Testis (tissue), 3 donors: ENCODE data around the gene ADAM23. TPM values are rescaled to one million over a fixed set of nuclear protein-coding genes. Genes with fewer than 3 reads are reported as not detected.
A peak's percentile ranks its signal among the peaks of the same experiment; 100 is the strongest.

Experiments used
- DNase-seq: peaks from one replicate; pipeline ENCODE4 v3.0.0-alpha.2; 2019
- H3K27ac ChIP-seq, 2 donors: fragments of 200-600 bp; sonication (generic); one replicate each; pipeline ENCODE4 v1.5.1; 2019
- H3K27me3 ChIP-seq: fragments of 200-600 bp; sonication (generic); one replicate; pipeline ENCODE4 v1.5.1; 2019
- H3K36me3 ChIP-seq: fragments of 200-600 bp; sonication (generic); one replicate; pipeline ENCODE4 v1.5.1; 2017; ENCODE audit warnings: low read depth; ENCODE audit errors: missing control alignments
- H3K4me1 ChIP-seq: fragments of 200-600 bp; sonication (generic); one replicate; pipeline ENCODE4 v1.5.1; 2019
- H3K4me3 ChIP-seq, 2 donors: fragments of 200-600 bp; sonication (generic); one replicate each; pipeline ENCODE4 v1.5.1; 2017 to 2019
- H3K9me3 ChIP-seq: fragments of 200-600 bp; sonication (generic); one replicate; pipeline ENCODE4 v1.5.1; 2017
- POLR2A ChIP-seq: fragments of 450-650 bp; IDR thresholded peaks from one replicate; pipeline ENCODE4 v1.6.1; 2017; ENCODE audit warnings: antibody characterized with exemption, mild to moderate bottlenecking, moderate library complexity
- WGBS, 2 donors: methylation state at CpG; one replicate each; pipeline ENCODE4 v1.1.5; 2018; 5-methylcytosine and 5-hydroxymethylcytosine counted together
- intact Hi-C: fragments of 100-400 bp; cut with DNase I; formaldehyde crosslinking; loops from one replicate; pipeline ENCODE4 v1.15.1; 2023; ENCODE audit warnings: low total_unique reads
- polyA plus RNA-seq: library from polyadenylated mRNA; stranded (reverse); fragments of 350-450 nt; fragmentation: Illumina TruSeq; extraction: RNeasy Lipid Tissue Mini Kit (QIAGEN cat#74804); gene quantifications from one replicate; pipeline ENCODE4 v1.2.3, GENCODE V29; 2014; ENCODE audit warnings: low read depth, low replicate concordance; ENCODE audit not compliant: insufficient read depth
- total RNA-seq, 2 donors: library from RNA; depleted of rRNA; stranded (reverse); fragments of >200 nt; gene quantifications; one replicate each; pipeline ENCODE4 v1.2.3, GENCODE V29; 2016
- TF ChIP-seq, protein P1 (sequence below), 3 experiments: fragments of 450-650 bp in 2 of 3; fragments of 200-600 bp in 1 of 3; sonication (generic) in 1 of 3; IDR thresholded peaks; one replicate each; pipeline ENCODE4 v1.5.1; 2016 to 2019; ENCODE audit warnings: antibody characterized with exemption in 3 of 3, mild to moderate bottlenecking in 2 of 3, moderate library complexity in 1 of 3

Gene ADAM23
- total and polyA plus RNA-seq, 3 donors from 2014 or later, result 14.5 to 24.2 (median 19.5) TPM

DNA sequence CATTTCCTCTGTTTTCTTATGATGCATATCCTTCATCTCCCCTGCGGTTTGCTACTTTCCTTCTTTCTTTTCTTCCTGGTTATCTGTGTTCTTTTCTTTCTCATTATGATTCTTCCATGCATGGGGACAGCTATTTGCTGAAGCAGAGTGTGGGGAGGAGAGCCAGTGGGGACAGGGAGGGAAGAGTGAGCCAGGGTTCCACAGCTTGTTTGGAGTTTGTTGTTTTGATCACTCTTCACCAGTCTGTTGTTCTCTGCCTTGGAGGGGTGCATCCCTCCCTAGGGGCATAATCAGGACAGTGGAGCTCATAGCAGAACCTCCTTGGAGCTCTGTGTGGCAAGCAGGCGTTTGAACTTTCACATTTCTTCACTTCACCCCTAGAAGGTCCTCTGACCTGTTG, 68.0 kb downstream of the ADAM23 start:
- no peaks in the 10 kb centered on the region for H3K27me3 ChIP-seq
- H3K4me3 ChIP-seq, result no peak overlapping the region
- H3K4me1 ChIP-seq, result peaks cover 16% of the 10 kb centered on the region
- H3K27ac ChIP-seq, result peak overlapping the region; percentile 39 to 64
- DNase-seq, result no peak
- TF ChIP-seq, protein P1, sequence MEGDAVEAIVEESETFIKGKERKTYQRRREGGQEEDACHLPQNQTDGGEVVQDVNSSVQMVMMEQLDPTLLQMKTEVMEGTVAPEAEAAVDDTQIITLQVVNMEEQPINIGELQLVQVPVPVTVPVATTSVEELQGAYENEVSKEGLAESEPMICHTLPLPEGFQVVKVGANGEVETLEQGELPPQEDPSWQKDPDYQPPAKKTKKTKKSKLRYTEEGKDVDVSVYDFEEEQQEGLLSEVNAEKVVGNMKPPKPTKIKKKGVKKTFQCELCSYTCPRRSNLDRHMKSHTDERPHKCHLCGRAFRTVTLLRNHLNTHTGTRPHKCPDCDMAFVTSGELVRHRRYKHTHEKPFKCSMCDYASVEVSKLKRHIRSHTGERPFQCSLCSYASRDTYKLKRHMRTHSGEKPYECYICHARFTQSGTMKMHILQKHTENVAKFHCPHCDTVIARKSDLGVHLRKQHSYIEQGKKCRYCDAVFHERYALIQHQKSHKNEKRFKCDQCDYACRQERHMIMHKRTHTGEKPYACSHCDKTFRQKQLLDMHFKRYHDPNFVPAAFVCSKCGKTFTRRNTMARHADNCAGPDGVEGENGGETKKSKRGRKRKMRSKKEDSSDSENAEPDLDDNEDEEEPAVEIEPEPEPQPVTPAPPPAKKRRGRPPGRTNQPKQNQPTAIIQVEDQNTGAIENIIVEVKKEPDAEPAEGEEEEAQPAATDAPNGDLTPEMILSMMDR (IDR thresholded peaks at IDR 0.05), result no peak
- 41 to 69% methylated on average over 2 of the region's 2 CpGs for WGBS, 2 donors
- intact Hi-C loops, result no loop called here
- no peaks in the 10 kb centered on the region for H3K36me3 ChIP-seq
- H3K9me3 ChIP-seq, result no peaks in the 10 kb centered on the region

DNA sequence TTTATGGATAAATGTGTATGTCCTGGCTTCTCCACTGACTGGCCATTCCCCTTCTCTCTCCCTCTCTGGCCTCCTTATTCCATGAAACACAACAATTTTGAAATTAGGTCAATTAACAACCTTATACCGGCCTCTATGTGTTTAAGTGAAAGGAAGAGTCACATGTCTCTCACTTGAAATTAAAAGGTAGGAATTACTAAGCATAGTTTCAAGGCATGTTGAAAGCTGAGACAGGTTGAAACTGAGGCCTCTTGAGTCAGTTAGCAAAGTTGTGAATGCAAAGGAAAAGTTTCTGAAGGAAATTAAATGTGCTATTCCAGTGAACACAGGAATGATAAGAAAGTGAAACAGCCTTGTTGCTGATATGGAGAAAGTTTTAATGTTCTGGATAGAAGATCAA, 69.7 kb downstream of the ADAM23 start:
- no peak for DNase-seq
- H3K27me3 ChIP-seq, result no peaks in the 10 kb centered on the region
- H3K27ac ChIP-seq, result peak overlapping the region; percentile 42 to 64
- no peak overlapping the region for H3K4me3 ChIP-seq
- intact Hi-C loops, result no loop called here
- TF ChIP-seq POLR2A, result no peak
- TF ChIP-seq, protein P1 (IDR thresholded peaks at IDR 0.05), result no peak
- H3K4me1 ChIP-seq, result peaks cover 16% of the 10 kb centered on the region
- no peaks in the 10 kb centered on the region for H3K9me3 ChIP-seq
- H3K36me3 ChIP-seq, result no peaks in the 10 kb centered on the region
- WGBS, 2 donors, result 61 to 67% methylated on average over 1 of the region's 1 CpG

DNA sequence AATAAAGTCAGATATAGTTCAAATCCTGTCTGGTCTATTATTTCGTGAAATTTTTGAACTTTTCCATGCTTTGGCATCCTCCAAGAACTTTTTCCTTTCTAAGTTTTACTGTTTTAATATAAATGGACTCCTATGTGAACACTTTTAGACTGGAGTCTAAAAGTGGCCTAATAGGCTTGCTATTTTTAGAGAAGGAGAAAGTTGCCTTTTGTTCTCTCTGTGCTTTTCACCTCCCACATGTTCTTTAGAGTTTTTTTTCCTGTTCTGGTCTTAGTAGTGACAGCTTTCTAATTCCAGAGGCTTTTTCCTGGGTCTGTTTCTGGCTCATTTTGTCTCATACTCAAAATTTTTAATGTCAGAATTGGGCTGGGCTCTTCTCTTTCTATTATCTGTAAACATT, 72.2 kb downstream of the ADAM23 start:
- 40 to 48% methylated on average over 1 of the region's 1 CpG for WGBS, 2 donors
- H3K9me3 ChIP-seq, result no peaks in the 10 kb centered on the region
- intact Hi-C loops, result no loop called here
- no peak overlapping the region for H3K4me3 ChIP-seq
- no peaks in the 10 kb centered on the region for H3K36me3 ChIP-seq
- no peaks in the 10 kb centered on the region for H3K27me3 ChIP-seq
- peaks cover 16% of the 10 kb centered on the region for H3K4me1 ChIP-seq
- H3K27ac ChIP-seq, result peak overlapping the region in 1 of 2 donors; percentile 74
- DNase-seq, result no peak
- TF ChIP-seq, protein P1 (IDR thresholded peaks at IDR 0.05), result no peak
- no peak for TF ChIP-seq POLR2A

DNA sequence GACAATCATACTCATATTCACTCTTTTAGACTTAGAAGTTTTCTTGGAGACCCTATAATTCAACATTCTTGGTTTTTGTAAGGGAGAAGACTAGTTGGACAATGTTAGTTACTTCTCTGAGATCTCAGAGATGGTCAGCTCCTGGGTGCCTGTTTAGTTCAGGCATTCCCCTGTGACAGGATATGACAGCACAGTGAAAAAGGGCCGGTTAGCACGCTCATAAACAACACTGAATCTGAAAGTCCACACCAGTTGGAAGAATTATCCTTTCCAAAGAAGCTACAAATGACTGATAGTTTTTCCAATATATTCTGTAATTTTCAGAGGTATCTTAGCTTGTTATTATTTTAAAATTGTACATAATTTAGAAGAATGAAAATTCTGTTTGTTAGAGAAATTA, 75.7 kb downstream of the ADAM23 start:
- no peaks in the 10 kb centered on the region for H3K4me1 ChIP-seq
- TF ChIP-seq POLR2A, result no peak
- TF ChIP-seq, protein P1 (IDR thresholded peaks at IDR 0.05), result no peak
- no peak overlapping the region for H3K4me3 ChIP-seq
- no peaks in the 10 kb centered on the region for H3K9me3 ChIP-seq
- intact Hi-C loops, result no loop called here
- 76 to 88% methylated on average over 2 of the region's 2 CpGs for WGBS, 2 donors
- no peak overlapping the region for H3K27ac ChIP-seq
- H3K27me3 ChIP-seq, result no peaks in the 10 kb centered on the region
- no peak for DNase-seq
- no peaks in the 10 kb centered on the region for H3K36me3 ChIP-seq

DNA sequence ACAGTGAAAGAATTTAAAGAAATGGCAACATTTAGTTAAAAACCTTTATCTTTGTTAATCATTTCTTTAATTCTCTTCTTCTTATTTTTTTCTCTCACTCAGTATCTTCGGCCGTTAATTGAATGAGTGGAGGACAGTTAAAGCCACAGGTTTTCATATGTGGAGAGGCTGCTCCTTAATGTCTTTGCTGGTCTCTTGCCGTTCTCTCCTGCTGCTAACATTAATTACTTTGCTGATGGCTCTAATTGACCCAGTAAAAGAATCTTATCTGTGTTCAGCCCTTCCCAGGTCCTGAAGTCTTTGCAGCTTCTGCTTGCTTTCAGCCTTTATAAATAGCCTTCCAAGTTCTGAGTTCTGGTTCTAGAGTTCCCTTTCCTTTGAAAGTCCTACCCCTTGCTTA, 77.1 kb downstream of the ADAM23 start:
- intact Hi-C loops, result no loop called here
- DNase-seq, result no peak
- Histone ChIP-seq H3K9me3 (no peaks in the 10 kb centered on the region), H3K27me3 (no peaks in the 10 kb centered on the region), H3K36me3 (no peaks in the 10 kb centered on the region), H3K4me1 (no peaks in the 10 kb centered on the region), H3K4me3 (no peak overlapping the region), H3K27ac (peak overlapping the region in 1 of 2 donors; percentile 4)
- TF ChIP-seq, protein P1 (IDR thresholded peaks at IDR 0.05), result no peak
- no peak for TF ChIP-seq POLR2A
- WGBS, 2 donors, result 53 to 69% methylated on average over 3 of the region's 3 CpGs
